Loucy (cell line): Measurements from ENCODE around the gene PIK3R1.

Source experiments
- H2AFZ ChIP-seq: fragments of 200-600 bp; sonication (generic); 2 replicates; pipeline ENCODE4 v1.6.0; 2016; ENCODE audit warnings: antibody characterized with exemption, mild to moderate bottlenecking, low read length, moderate library complexity
- H3F3A ChIP-seq: fragments of 200-600 bp; 2 replicates; pipeline ENCODE4 v1.6.0; 2016; ENCODE audit warnings: antibody characterized with exemption, low read depth, mild to moderate bottlenecking
- H3K27me3 ChIP-seq: fragments of 200-600 bp; sonication (generic); 2 replicates; pipeline ENCODE4 v1.6.1; 2014; ENCODE audit warnings: low read length, mild to moderate bottlenecking; ENCODE audit not compliant: insufficient read depth, poor library complexity, severe bottlenecking
- H3K36me3 ChIP-seq: fragments of 200-600 bp; sonication (generic); 2 replicates; pipeline ENCODE4 v1.6.1; 2016; ENCODE audit warnings: low read length; ENCODE audit not compliant: insufficient read depth
- H3K4me1 ChIP-seq: fragments of 200-600 bp; sonication (generic); 2 replicates; pipeline ENCODE4 v1.5.1; 2014; ENCODE audit warnings: low read length, mild to moderate bottlenecking; ENCODE audit not compliant: insufficient read depth, poor library complexity, severe bottlenecking
- H3K4me2 ChIP-seq: fragments of 200-600 bp; sonication (generic); 2 replicates; pipeline ENCODE4 v1.6.0; 2014; ENCODE audit warnings: antibody characterized with exemption, low read length, low read depth, mild to moderate bottlenecking; ENCODE audit not compliant: poor library complexity, severe bottlenecking
- H3K4me3 ChIP-seq: fragments of 200-600 bp; sonication (generic); 2 replicates; pipeline ENCODE4 v1.5.1; 2014; ENCODE audit warnings: low read length, mild to moderate bottlenecking, mixed read lengths; ENCODE audit not compliant: poor library complexity, severe bottlenecking
- H3K79me2 ChIP-seq: fragments of 200-600 bp; sonication (generic); 2 replicates; pipeline ENCODE4 v1.6.1; 2014; ENCODE audit warnings: low read length; ENCODE audit not compliant: insufficient read depth
- H3K9ac ChIP-seq: fragments of 200-600 bp; sonication (generic); 2 replicates; pipeline ENCODE4 v1.6.0; 2014; ENCODE audit warnings: mild to moderate bottlenecking, low read depth, low read length, moderate library complexity; ENCODE audit not compliant: poor library complexity, severe bottlenecking
- H3K9me2 ChIP-seq: fragments of 200-600 bp; sonication (generic); replicated peaks from 2 replicates; pipeline ENCODE4 v1.6.1; 2016; ENCODE audit warnings: low read depth, low read length, mixed read lengths
- H3K9me3 ChIP-seq: fragments of 200-600 bp; sonication (generic); 2 replicates; pipeline ENCODE4 v1.6.1; 2014; ENCODE audit warnings: mild to moderate bottlenecking, antibody characterized with exemption, low read length, low read depth; ENCODE audit not compliant: insufficient read depth
- H4K20me1 ChIP-seq: fragments of 200-600 bp; sonication (generic); 2 replicates; pipeline ENCODE4 v1.6.0; 2014; ENCODE audit warnings: antibody characterized with exemption, low read length, mild to moderate bottlenecking; ENCODE audit not compliant: insufficient read depth, poor library complexity, severe bottlenecking
- EZH2phosphoT487 ChIP-seq: fragments of 200-600 bp; IDR thresholded peaks from 2 replicates; pipeline ENCODE4 v1.6.1; 2018; ENCODE audit warnings: antibody characterized with exemption, mild to moderate bottlenecking, moderate library complexity, borderline replicate concordance
- TF ChIP-seq, protein P1 (sequence below): fragments of 200-600 bp; sonication (generic); conservative IDR thresholded peaks from 2 replicates; pipeline ENCODE4 v1.5.1; 2014; ENCODE audit warnings: mild to moderate bottlenecking, antibody characterized with exemption, low read length

The PIK3R1 gene

DNA sequence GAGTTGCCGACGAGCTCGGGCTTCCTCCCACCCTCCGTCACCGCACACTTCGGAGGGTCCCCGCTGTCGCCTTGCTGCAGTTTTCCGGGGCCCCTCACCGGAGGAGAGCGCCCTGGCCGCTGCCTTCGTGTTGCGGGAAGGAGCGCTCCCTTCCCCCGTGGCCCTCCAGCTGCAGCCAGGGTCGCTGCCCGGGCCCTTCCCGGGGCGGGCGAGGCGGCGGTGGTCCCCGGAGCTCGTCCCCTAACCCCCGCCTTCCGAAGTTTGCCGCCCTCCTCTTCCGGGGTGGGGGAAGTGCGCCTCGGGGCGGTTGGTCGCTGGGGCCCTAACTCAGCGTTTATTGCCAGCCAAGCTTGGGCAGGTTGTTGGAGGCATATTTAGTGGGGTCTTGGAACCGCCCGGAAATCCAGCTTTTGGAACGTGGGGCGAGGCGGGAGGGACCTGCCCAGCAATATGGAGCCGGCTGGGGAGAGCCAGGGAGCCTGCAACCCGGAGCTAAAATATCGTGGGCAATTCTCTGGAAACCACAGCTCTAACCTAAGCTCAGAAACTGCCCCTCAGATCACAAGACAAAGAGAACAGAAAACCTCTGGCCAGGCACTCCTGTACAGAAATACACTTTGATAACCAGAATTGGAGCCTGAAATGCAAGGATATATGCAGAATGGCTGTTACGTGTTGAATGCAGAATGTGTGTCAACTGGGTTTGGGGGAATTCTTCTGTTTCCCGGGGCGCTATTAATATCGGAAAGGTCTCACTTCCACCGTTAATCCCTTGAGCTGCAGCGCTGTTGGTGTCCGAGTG is 890 bp downstream of the PIK3R1 start:
- H4K20me1 ChIP-seq: peaks cover 54% of the 10 kb centered on the region
- peak overlapping the region; percentile 66 for H2AFZ ChIP-seq
- no peaks in the 10 kb centered on the region; the same call in 1 of the 2 replicates for H3K9me3 ChIP-seq
- H3K4me2 ChIP-seq: peak overlapping the region; percentile 98
- no peaks in the 10 kb centered on the region for H3K9me2 ChIP-seq
- H3F3A ChIP-seq: 0 out of 2 replicates have a peak, but pooled peaks cover 5% of the 10 kb centered on the region
- peak overlapping the region; percentile 81 for H3K4me3 ChIP-seq
- H3K27me3 ChIP-seq: no peaks in the 10 kb centered on the region
- H3K36me3 ChIP-seq: no peaks in the 10 kb centered on the region; the same call in 1 of the 2 replicates
- H3K9ac ChIP-seq: peak overlapping the region; percentile 91
- H3K4me1 ChIP-seq: peaks cover 50% of the 10 kb centered on the region
- TF ChIP-seq, protein P1, sequence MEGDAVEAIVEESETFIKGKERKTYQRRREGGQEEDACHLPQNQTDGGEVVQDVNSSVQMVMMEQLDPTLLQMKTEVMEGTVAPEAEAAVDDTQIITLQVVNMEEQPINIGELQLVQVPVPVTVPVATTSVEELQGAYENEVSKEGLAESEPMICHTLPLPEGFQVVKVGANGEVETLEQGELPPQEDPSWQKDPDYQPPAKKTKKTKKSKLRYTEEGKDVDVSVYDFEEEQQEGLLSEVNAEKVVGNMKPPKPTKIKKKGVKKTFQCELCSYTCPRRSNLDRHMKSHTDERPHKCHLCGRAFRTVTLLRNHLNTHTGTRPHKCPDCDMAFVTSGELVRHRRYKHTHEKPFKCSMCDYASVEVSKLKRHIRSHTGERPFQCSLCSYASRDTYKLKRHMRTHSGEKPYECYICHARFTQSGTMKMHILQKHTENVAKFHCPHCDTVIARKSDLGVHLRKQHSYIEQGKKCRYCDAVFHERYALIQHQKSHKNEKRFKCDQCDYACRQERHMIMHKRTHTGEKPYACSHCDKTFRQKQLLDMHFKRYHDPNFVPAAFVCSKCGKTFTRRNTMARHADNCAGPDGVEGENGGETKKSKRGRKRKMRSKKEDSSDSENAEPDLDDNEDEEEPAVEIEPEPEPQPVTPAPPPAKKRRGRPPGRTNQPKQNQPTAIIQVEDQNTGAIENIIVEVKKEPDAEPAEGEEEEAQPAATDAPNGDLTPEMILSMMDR: no peak
- no peak for TF ChIP-seq EZH2phosphoT487
- H3K79me2 ChIP-seq: peaks cover 63% of the 10 kb centered on the region

GRCh38 chr5:68217047-68217355 is 1.4 kb downstream of the PIK3R1 start:
- no peaks in the 10 kb centered on the region; the same call in 1 of the 2 replicates for H3K36me3 ChIP-seq
- 0 out of 2 replicates have a peak, but pooled peaks cover 5% of the 10 kb centered on the region for H3F3A ChIP-seq
- H3K4me2 ChIP-seq: peak overlapping the region; percentile 98
- H4K20me1 ChIP-seq: peaks cover 59% of the 10 kb centered on the region
- H3K9me3 ChIP-seq: no peaks in the 10 kb centered on the region
- peaks cover 68% of the 10 kb centered on the region for H3K79me2 ChIP-seq
- peak overlapping the region; percentile 81 for H3K4me3 ChIP-seq
- no peaks in the 10 kb centered on the region for H3K27me3 ChIP-seq
- H3K9me2 ChIP-seq: no peaks in the 10 kb centered on the region
- peaks cover 56% of the 10 kb centered on the region for H3K4me1 ChIP-seq
- peak overlapping the region; percentile 91 for H3K9ac ChIP-seq
- no peak for TF ChIP-seq EZH2phosphoT487
- TF ChIP-seq, protein P1: no peak
- no peak overlapping the region for H2AFZ ChIP-seq

DNA sequence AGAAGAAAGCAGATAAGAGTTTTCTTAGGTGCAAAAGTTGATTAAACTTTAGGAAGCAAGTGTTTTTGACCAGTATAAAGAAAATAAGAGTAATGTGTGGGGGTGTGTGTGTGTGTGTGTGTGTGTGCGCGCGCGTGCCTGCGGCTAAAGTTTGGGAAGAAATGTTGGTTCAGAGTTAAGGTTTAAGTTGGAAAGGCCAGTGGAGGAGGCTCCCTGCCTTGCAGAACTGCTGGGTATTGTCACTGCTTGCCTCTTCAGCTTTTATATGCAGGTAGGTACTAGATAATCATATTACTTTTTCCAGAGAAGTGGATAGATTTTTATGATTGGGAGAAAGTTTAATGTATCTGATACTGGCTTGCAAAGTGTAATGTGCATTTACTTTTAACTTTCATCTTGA is 2.0 kb downstream of the PIK3R1 start:
- no peaks in the 10 kb centered on the region for H3K27me3 ChIP-seq
- peaks cover 73% of the 10 kb centered on the region for H3K79me2 ChIP-seq
- 0 out of 2 replicates have a peak, but pooled peaks cover 5% of the 10 kb centered on the region for H3F3A ChIP-seq
- peaks cover 61% of the 10 kb centered on the region for H3K4me1 ChIP-seq
- no peak overlapping the region for H2AFZ ChIP-seq
- H3K4me2 ChIP-seq: peak overlapping the region; percentile 98
- no peak for TF ChIP-seq EZH2phosphoT487
- TF ChIP-seq, protein P1: no peak
- peak overlapping the region; percentile 91 for H3K9ac ChIP-seq
- peaks cover 64% of the 10 kb centered on the region for H4K20me1 ChIP-seq
- no peaks in the 10 kb centered on the region; the same call in 1 of the 2 replicates for H3K36me3 ChIP-seq
- H3K9me2 ChIP-seq: no peaks in the 10 kb centered on the region
- peak overlapping the region; percentile 81 for H3K4me3 ChIP-seq
- H3K9me3 ChIP-seq: no peaks in the 10 kb centered on the region
